ENCODE results near the gene TST. TPM values are rescaled to one million over a fixed set of nuclear protein-coding genes. Genes with fewer than 3 reads are reported as not detected.

The TST gene
- total and polyA plus RNA-seq, 2 donors (not counting 1 experiment from before 2014, with no cell fraction given), result 1.4 to 5.9 TPM

DNA sequence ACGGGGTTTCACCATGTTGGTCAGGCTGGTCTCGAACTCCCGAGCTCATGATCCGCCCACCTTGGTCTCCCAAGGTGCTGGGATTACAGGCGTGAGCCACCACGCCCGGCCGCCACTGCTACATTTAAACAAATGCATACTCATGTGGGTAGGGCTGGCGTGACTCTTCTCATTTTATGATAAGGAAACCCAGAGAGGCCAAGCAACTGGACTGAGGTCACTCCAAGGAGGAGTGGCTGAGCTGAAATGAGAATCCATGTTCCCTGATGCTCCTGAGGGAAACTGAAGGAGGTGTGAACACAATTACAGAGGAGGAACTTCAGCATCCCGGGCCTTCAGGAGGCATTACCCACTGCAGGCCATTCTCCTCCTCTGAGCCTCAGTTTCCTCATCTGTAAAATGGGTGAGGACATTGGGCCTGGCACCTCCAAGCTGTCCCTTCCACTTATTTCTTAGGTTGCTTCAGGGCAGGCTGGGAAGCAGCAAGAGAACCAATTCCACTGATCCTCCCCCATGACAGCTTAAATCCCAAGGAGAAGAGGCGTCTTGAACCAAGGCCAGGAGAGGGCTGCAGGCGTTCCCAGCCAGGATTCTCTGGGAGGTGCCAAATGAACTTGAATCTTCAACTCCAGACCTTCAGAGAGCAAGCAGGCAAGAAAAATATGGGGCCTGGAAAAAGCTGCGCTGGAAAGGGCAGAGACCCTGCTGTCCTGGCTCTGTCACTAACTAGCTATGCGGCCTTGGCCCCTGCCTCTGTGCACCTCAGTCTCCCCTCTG, 2.9 kb downstream of the TST start:
- H3K27ac Mint-ChIP-seq, result no peak overlapping the region

GRCh38 chr22:37015587-37015878, 3.7 kb downstream of the TST start:
- H3K27ac Mint-ChIP-seq, result no peak overlapping the region
- CTCF ChIA-PET, result no interaction called here

More for the DNA sequence above, 2.9 kb downstream of the TST start:
- intact Hi-C loops (cut with micrococcal nuclease), result no loop called here
- no peaks in the 10 kb centered on the region for H3K9me3 ChIP-seq (ENCODE audit: control extremely low read depth in 1 of 3, control insufficient read depth in 2 of 3, insufficient read depth in 1 of 3, low read length in 2 of 3)
- CTCF ChIA-PET, result no interaction called here
- Mint-ChIP-seq H3K9me3 (ENCODE audit: insufficient read depth) (no peaks in the 10 kb centered on the region), H3K27me3 (no peaks in the 10 kb centered on the region), H3K4me1 (peaks cover 12% of the 10 kb centered on the region), H3K4me3 (no peak overlapping the region)
- H3K4me1 ChIP-seq (ENCODE audit: control insufficient read depth in 2 of 2, insufficient read depth in 2 of 2, low read length in 2 of 2), result peaks cover 4 to 14% of the 10 kb centered on the region in 2 donors
- no peak overlapping the region for H2AFZ ChIP-seq (ENCODE audit: insufficient read depth, low read depth, low read length, poor library complexity, severe bottlenecking)
- no peak for TF ChIP-seq EZH2 (IDR thresholded peaks at IDR 0.05; ENCODE audit: borderline replicate concordance, insufficient read depth, low read depth, low read length, poor library complexity, severe bottlenecking)
- TF ChIP-seq, protein P1, sequence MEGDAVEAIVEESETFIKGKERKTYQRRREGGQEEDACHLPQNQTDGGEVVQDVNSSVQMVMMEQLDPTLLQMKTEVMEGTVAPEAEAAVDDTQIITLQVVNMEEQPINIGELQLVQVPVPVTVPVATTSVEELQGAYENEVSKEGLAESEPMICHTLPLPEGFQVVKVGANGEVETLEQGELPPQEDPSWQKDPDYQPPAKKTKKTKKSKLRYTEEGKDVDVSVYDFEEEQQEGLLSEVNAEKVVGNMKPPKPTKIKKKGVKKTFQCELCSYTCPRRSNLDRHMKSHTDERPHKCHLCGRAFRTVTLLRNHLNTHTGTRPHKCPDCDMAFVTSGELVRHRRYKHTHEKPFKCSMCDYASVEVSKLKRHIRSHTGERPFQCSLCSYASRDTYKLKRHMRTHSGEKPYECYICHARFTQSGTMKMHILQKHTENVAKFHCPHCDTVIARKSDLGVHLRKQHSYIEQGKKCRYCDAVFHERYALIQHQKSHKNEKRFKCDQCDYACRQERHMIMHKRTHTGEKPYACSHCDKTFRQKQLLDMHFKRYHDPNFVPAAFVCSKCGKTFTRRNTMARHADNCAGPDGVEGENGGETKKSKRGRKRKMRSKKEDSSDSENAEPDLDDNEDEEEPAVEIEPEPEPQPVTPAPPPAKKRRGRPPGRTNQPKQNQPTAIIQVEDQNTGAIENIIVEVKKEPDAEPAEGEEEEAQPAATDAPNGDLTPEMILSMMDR (IDR thresholded peaks at IDR 0.05), result no peak
- H3K27ac ChIP-seq (ENCODE audit: low read length in 2 of 2), result no peak overlapping the region
- ATAC-seq (ENCODE audit: low read depth) (no peak), DNase-seq (no peak)
- H3K4me2 ChIP-seq (replicated peaks; ENCODE audit: low read depth, low read length, poor library complexity, severe bottlenecking), result no peak overlapping the region
- 96% methylated on average over 14 of the region's 14 CpGs for WGBS (ENCODE audit: insufficient coverage)
- no peaks in the 10 kb centered on the region for H3K27me3 ChIP-seq (replicated peaks in 1 of 4; ENCODE audit: control extremely low read depth in 1 of 4, control insufficient read depth in 3 of 4, insufficient read depth in 4 of 4, low read length in 3 of 4)
- no peaks in the 10 kb centered on the region for H3K79me2 ChIP-seq (ENCODE audit: control insufficient read depth, insufficient read depth, low read length)
- H3K9ac ChIP-seq (ENCODE audit: low read length), result no peak overlapping the region
- H3K36me3 ChIP-seq (replicated peaks in 1 of 2; ENCODE audit: control extremely low read depth in 1 of 2, control insufficient read depth in 1 of 2, extremely low read depth in 1 of 2, insufficient read depth in 2 of 2, low read length in 1 of 2), result no peaks in the 10 kb centered on the region
- H4K20me1 ChIP-seq (ENCODE audit: control insufficient read depth, insufficient read depth, low read length, poor library complexity, severe bottlenecking), result no peaks in the 10 kb centered on the region
- POLR2A ChIA-PET, result no interaction called here
- H3K4me3 ChIP-seq (ENCODE audit: control extremely low read depth in 1 of 5, extremely low read depth in 1 of 5, insufficient read depth in 1 of 5, low read depth in 2 of 5, low read length in 4 of 5), result no peak overlapping the region

More at GRCh38 chr22:37015587-37015878, 3.7 kb downstream of the TST start:
- WGBS (ENCODE audit: insufficient coverage), result 81% methylated on average over 3 of the region's 4 CpGs
- Histone ChIP-seq H3K79me2 (ENCODE audit: control insufficient read depth, insufficient read depth, low read length) (no peaks in the 10 kb centered on the region), H3K4me3 (ENCODE audit: control extremely low read depth in 1 of 5, extremely low read depth in 1 of 5, insufficient read depth in 1 of 5, low read depth in 2 of 5, low read length in 4 of 5) (no peak overlapping the region), H4K20me1 (ENCODE audit: control insufficient read depth, insufficient read depth, low read length, poor library complexity, severe bottlenecking) (no peaks in the 10 kb centered on the region), H3K4me1 (ENCODE audit: control insufficient read depth in 2 of 2, insufficient read depth in 2 of 2, low read length in 2 of 2) (peaks cover 4 to 13% of the 10 kb centered on the region in 2 donors), H3K27me3 (replicated peaks in 1 of 4; ENCODE audit: control extremely low read depth in 1 of 4, control insufficient read depth in 3 of 4, insufficient read depth in 4 of 4, low read length in 3 of 4) (no peaks in the 10 kb centered on the region), H3K4me2 (replicated peaks; ENCODE audit: low read depth, low read length, poor library complexity, severe bottlenecking) (no peak overlapping the region), H3K9ac (ENCODE audit: low read length) (no peak overlapping the region), H2AFZ (ENCODE audit: insufficient read depth, low read depth, low read length, poor library complexity, severe bottlenecking) (no peak overlapping the region), H3K9me3 (ENCODE audit: control extremely low read depth in 1 of 3, control insufficient read depth in 2 of 3, insufficient read depth in 1 of 3, low read length in 2 of 3) (no peaks in the 10 kb centered on the region), H3K36me3 (replicated peaks in 1 of 2; ENCODE audit: control extremely low read depth in 1 of 2, control insufficient read depth in 1 of 2, extremely low read depth in 1 of 2, insufficient read depth in 2 of 2, low read length in 1 of 2) (no peaks in the 10 kb centered on the region), H3K27ac (ENCODE audit: low read length in 2 of 2) (no peak overlapping the region)
- DNase-seq (no peak), ATAC-seq (ENCODE audit: low read depth) (no peak)
- POLR2A ChIA-PET, result no interaction called here
- no peaks in the 10 kb centered on the region for H3K27me3 Mint-ChIP-seq
- intact Hi-C loops (cut with micrococcal nuclease), result no loop called here
- H3K4me1 Mint-ChIP-seq, result peaks cover 8% of the 10 kb centered on the region
- TF ChIP-seq, protein P1 (IDR thresholded peaks at IDR 0.05), result no peak
- H3K4me3 Mint-ChIP-seq, result no peak overlapping the region
- H3K9me3 Mint-ChIP-seq (ENCODE audit: insufficient read depth), result no peaks in the 10 kb centered on the region
